Bronchial epithelial cell (primary cell): ENCODE measurements around the gene ANTXR1. TPM values are rescaled to one million over a fixed set of nuclear protein-coding genes. Genes with fewer than 3 reads are reported as not detected.
A peak's percentile ranks its signal among the peaks of the same experiment; 100 is the strongest.

Experiments
- DNase-seq: peaks from one replicate; pipeline ENCODE4 v3.0.0-alpha.2; 2010; ENCODE audit warnings: low read depth
- FAIRE-seq: peaks from 2 replicates; lab custom pipeline; 2011; peaks lifted over from hg19 to GRCh38; lab: Jason Lieb, UNC
- H3K27me3 ChIP-seq: 2 replicates; pipeline ENCODE4 v1.5.1; 2011; ENCODE audit warnings: low read length; ENCODE audit not compliant: control insufficient read depth, insufficient read depth
- H3K36me3 ChIP-seq: 2 replicates; pipeline ENCODE4 v1.5.1; 2011; ENCODE audit warnings: low read length; ENCODE audit not compliant: control insufficient read depth, insufficient read depth
- H3K4me3 ChIP-seq: 2 replicates; pipeline ENCODE4 v1.5.1; 2011; ENCODE audit warnings: mild to moderate bottlenecking, low read depth, low read length, control low read depth
- total RNA-seq: library from RNA; depleted of rRNA; stranded (reverse); fragments of >200 nt; gene quantifications from 2 replicates; pipeline ENCODE4 v1.2.1, GENCODE V29; 2014
- TF ChIP-seq, protein P1 (sequence below): IDR thresholded peaks from 2 replicates; pipeline ENCODE4 v1.5.1; 2011; ENCODE audit warnings: mild to moderate bottlenecking, moderate library complexity, low read length, control low read depth, inconsistent platforms; ENCODE audit not compliant: insufficient read depth, severe bottlenecking

The ANTXR1 gene
- total RNA-seq, 1 donor from 2014 or later, result 3.7 TPM

DNA sequence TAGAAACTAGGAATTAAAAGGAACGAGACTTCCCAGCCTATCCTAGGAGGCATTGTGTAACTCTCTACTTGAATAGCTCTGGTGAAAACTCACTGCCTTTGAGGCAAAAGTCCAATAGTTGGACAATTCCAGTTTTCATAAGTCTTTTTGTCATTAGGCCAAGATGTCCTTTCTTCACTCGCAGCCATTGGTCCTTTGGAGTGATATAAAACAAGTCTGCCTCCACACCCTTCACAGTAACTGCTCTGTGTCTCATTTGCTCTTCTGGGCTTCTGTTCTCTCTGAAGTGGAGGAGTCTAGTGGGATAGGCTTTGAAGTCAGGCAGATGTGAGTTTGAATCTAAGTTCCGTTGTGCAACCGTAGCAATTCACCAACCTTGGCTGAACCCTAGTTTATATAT lies 28.2 kb downstream of the ANTXR1 start:
- DNase-seq (no peak), FAIRE-seq (no peak)
- no peaks in the 10 kb centered on the region for H3K27me3 ChIP-seq
- H3K36me3 ChIP-seq, result no peaks in the 10 kb centered on the region
- H3K4me3 ChIP-seq, result no peak overlapping the region
- TF ChIP-seq, protein P1, sequence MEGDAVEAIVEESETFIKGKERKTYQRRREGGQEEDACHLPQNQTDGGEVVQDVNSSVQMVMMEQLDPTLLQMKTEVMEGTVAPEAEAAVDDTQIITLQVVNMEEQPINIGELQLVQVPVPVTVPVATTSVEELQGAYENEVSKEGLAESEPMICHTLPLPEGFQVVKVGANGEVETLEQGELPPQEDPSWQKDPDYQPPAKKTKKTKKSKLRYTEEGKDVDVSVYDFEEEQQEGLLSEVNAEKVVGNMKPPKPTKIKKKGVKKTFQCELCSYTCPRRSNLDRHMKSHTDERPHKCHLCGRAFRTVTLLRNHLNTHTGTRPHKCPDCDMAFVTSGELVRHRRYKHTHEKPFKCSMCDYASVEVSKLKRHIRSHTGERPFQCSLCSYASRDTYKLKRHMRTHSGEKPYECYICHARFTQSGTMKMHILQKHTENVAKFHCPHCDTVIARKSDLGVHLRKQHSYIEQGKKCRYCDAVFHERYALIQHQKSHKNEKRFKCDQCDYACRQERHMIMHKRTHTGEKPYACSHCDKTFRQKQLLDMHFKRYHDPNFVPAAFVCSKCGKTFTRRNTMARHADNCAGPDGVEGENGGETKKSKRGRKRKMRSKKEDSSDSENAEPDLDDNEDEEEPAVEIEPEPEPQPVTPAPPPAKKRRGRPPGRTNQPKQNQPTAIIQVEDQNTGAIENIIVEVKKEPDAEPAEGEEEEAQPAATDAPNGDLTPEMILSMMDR, result no peak

DNA sequence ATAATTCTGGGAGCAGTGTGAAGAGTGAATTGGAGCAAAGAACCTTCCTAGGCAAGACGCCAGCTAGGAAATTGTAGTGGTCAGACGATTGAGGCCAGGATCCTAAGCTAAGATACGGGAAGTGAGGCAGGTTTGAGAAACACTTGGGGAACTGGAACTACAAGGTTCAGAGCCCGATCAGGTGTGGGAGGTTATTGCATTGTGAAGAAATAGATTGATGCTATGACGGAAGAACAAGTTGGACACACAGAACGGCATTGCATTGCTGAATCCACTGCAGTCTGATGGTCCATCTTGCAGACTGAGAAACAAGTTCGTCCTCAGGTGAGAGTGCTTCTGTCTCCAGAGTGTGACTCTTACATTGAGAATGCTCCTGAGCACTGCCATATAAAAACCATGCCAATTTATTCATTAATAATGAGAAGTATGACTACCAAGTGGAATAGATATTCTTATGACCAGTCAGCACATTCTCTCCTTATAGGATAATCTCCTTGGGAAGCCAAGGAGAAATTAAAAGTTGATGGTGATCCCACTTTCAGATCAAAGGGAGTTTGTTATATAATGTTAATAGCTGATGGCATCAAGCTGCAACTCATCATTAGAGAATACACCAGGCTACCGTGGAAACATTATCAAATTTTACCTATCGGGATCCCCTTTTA lies 30.9 kb downstream of the ANTXR1 start:
- no peaks in the 10 kb centered on the region for H3K27me3 ChIP-seq
- no peak for DNase-seq
- no peak overlapping the region for H3K4me3 ChIP-seq
- FAIRE-seq, result peak; percentile 64
- no peaks in the 10 kb centered on the region for H3K36me3 ChIP-seq
- TF ChIP-seq, protein P1, result no peak

DNA sequence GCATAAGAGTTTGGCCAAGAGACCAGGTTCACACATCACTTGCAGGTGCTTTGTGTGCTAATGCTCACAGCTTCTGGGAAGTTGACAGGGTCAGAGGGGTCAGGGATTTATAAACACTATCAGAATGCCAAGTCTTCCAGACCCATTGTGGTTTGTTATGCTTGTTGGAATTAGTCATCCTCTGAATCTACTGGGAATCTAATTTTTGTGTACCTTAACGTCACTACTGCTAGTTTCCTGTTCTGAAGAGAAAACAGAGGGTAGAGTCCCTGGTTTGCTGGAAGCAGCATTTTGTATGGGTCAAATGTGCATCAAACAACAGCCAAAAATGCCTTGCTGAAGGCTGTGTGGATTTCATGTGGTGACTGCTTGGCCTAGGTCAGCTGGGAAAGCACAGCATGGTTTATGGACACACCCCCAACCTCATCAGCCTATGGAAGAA lies 33.3 kb downstream of the ANTXR1 start:
- H3K36me3 ChIP-seq, result no peaks in the 10 kb centered on the region
- no peak for FAIRE-seq
- H3K4me3 ChIP-seq, result no peak overlapping the region
- DNase-seq, result peak; percentile 72
- TF ChIP-seq, protein P1, result no peak
- no peaks in the 10 kb centered on the region for H3K27me3 ChIP-seq

DNA sequence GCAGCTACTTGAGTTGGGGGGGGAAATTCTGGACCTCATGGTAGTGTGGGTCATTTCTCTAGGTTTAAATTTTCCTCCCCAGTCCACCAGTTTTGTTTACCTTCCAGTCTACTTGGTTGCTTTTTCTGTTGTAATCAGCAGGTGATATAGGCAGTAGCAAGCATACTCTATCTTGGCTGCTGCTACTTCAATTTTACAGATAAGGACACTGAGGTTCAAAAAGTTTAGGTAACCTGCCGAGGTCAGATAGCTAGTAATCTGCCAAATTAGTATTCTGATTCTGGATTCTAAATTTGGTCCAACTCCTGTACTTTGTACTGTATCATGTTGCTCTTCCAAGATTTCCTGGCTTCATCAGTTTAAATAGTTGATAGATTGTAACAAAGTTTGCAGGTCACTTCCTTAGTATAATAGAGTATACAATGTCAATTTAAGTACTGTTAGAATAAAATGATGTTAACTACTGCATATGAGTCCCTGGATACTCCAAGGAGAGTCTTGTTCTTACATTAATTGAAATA lies 34.7 kb downstream of the ANTXR1 start:
- no peak for DNase-seq

DNA sequence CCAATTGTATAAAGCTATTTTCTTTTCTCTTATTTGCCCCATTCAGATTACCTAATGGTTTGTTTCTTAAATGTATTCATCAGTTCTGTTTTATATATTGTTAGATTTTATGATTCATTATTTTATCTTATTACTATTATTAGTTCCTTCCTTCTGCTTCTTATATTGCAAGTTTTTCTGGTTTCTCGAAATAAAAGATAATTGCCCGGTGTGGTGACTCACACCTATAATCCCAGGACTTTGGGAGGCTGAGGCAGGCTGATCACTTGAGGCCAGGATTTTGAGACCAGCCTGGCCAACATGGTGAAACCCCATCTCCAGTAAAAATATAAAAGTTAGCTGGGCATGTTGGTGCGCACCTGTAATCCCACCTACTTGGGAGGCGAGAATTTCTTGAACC lies 37.8 kb downstream of the ANTXR1 start:
- H3K36me3 ChIP-seq, result no peaks in the 10 kb centered on the region
- no peak overlapping the region for H3K4me3 ChIP-seq
- FAIRE-seq, result no peak
- DNase-seq, result peak; percentile 31
- H3K27me3 ChIP-seq, result no peaks in the 10 kb centered on the region
- TF ChIP-seq, protein P1, result no peak

More for the DNA sequence above, 34.7 kb downstream of the ANTXR1 start:
- FAIRE-seq, result no peak
- Histone ChIP-seq H3K4me3 (no peak overlapping the region), H3K36me3 (no peaks in the 10 kb centered on the region), H3K27me3 (no peaks in the 10 kb centered on the region)
- TF ChIP-seq, protein P1, result no peak
